NCI-H2029 (cell line): Measurements from ENCODE around the gene TMEM245.
"Not testable (repeated sequence)": the region's sequence is repeated elsewhere in the genome, so short reads cannot be mapped to it uniquely, and the experiment has no call there.

ENCODE experiments used
- DNase-seq: peaks from one replicate; lab custom pipeline; 2025; lab: John Stamatoyannopoulos, UW

Gene TMEM245

DNA sequence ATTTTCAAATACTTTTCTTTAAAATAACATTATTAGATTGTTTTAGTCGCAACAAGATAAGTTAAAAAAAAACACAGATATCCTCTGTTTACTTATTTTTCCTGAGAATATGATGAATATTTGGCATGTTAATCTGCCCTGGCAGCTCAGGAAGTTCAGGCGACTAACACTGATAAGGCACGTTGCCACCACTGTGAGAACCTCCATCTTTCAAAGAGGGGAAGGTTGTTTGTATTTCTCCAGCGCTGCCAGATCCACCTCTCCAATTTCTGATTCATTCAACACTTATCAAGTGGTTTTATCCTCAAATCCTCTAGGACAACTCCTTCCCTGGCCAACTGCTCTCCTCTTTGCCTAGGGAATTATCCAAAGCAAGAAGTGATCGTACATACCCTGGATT is 128.3 kb downstream of the TMEM245 start:
- peak; percentile 38 for DNase-seq

DNA sequence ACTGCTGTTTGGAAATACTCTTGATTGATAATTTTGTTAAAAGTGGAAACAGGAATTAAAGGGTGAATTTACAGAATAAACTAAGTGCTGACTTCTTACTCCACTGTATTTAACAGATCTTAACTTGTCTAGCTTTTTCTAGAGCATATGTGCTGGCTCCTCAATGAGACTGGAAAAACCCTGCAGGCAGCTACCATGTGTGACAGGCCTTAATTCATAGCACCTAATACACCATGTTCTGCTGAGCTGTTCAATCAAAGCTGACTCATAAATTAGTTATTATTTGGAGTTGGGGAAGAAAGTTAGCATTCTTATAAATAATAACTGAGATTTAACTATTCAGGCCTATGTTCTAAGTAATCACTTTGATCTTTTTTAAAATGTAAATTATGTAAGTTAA is 135.9 kb downstream of the TMEM245 start:
- no peak for DNase-seq

DNA sequence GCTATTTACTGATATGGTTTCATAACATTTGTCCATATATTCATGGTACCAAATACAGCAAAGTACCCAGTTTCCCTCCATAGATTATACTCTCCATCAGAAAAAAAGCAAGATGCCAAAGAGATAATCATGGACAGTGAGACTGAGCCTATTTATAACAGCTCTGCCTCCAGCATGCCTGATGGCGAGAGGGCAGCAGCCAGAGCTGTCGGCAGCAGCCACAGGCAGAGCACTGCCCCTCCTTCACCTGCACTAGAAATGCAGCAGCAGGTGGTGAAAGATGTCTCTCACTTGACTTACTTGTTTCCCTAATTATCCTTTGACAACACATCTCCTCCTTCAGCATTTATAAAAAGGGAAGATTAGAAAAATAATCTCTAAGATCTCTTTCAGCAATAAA is 138.9 kb downstream of the TMEM245 start:
- no peak for DNase-seq

DNA sequence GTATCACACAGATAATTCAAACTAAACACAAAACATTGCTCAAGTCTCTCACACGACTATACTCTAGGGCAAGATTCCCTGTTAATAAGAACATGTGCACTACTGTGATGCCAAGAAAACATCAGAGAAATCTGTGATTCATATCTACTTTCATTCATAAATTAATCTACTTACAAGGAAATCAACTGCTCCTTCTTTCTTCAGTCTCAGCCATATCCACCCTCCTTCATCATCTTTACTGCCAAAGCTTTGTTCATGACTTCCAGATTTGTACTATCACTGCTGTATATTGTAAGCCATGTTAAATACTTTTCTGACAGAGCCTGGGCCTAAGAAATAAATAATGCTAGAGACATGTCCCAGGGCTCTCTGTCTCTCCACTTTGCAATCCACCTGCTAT is 141.5 kb downstream of the TMEM245 start:
- DNase-seq: no peak

DNA sequence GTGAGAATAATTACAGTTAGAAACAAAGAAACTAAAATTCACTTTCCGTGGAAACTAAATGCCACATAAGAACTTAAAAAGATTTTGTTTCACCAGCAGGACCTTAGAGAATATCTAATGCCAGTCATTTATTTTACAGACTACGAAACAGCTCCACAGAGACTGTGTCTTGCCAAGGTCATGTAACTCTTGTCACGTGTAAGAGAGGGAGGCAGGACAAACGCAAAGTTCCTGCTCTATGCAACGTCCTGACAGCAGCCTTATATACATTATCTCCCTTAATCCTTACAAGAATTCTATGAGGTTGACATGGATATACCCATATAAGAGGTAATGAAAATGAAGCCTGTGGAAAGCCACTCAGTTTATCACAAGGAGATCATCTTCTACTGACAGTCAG is 145.9 kb downstream of the TMEM245 start:
- DNase-seq: no peak

DNA sequence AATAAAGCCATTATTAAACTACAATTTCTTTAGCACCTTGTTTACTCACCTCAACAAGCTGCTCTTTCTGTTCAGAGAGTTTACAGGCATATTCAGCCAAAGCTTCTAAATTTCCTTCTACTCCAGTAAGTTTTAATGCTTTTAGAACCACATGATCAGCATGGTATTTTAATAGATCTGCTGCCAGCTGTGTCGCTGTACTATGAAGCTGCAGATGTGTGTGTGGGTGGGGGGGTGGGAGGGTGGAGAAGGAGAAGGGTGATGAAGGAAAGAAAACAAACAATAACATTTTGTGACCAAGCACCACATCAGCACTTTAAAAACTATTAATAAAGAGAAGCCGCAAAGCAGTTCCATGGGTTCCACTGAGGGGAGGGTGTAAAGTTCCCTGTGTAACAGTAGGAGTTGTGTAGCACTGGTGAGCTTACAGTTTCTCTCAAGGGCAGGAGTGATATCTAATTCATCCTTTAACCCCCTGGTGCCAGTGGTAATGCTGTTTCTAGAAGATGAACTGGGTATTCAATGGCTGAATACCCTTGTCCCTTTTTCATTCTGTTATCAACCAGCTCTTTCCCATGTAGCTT is 147.0 kb downstream of the TMEM245 start:
- no peak for DNase-seq

DNA sequence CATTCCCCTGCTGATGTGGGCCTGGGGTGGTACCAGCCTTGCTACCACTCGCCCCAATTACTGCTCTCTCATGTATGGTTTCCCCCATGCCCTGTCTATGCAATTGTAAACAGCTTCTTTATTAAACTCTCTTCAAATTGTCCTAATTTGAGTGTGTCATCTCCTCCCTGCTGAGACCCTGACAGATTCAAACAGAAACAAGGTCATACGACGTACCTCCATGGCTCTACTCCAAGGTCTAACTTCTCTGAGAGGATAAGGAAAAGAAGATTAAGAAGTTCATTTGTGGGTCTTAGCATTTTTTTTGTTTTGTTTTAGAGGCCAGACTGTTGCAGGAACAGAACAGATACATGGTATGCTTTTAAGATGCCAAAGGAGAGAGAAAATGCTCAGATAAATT is 147.6 kb downstream of the TMEM245 start:
- no peak for DNase-seq

DNA sequence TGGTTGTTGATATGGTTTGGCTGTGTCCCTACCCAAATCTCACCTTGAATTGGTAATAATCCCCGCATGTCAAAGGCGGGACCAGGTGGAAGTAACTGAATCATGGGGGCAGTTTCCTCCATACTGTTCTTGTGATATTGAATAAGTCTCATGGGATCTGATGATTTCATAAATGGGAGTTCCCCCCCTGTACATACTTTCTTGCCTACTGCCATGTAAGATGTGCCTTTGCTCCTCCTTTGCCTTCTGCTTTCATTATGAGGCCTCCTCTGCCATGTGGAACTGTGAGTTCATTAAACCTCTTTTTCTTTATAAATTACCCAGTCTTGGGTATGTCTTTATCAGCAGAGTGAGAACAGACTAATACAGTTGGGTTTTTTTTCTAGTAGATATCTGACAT is 148.4 kb downstream of the TMEM245 start:
- not testable (repeated sequence) for DNase-seq

DNA sequence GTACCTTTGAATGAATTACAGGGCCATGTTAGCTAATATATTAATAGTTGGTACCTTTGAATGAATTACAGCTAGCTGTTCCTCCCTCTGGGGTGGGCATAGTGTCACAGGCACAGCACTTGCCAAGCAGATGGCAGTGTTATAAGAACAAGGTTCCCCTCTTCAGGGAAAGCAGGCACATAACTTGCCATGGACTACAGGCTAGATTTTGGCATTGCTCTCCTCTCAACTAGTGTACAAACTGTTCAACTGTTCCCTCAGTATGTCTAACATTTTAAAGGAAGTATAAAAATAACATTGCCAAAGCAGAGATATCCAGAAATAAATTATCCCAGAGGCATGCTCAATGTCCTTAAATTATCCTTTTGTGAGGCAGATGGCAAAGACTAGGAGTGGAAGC is 151.8 kb downstream of the TMEM245 start:
- no peak for DNase-seq
